HCT116 (cell line): ENCODE data around the gene NUP133. TPM values are rescaled to one million over a fixed set of nuclear protein-coding genes. Genes with fewer than 3 reads are reported as not detected.

Experiments
- ATAC-seq: fragments of 200-7000 bp; cut with Tn5 transposase; 2 replicates; pipeline ENCODE4 v1.9.1; 2020; ENCODE audit warnings: mild to moderate bottlenecking, moderate library complexity
- BruUV-seq: library from RNA; stranded (reverse); fragments of 400-500 nt; replicated peaks from 2 replicates; lab custom pipeline; 2021; lab: Mats Ljungman, UMichigan
- CTCF ChIA-PET: fragments of 300-600 bp; sonication (Branson Sonifier 250); formaldehyde crosslinking; loops from one replicate; lab custom pipeline; 2021; ENCODE audit warnings: antibody characterized with exemption; lab: Charles Lee
- POLR2A ChIA-PET: fragments of 300-600, 350-600 bp; sonication (Branson Sonifier 250); formaldehyde crosslinking; loops from one replicate; lab custom pipeline; 2021; ENCODE audit warnings: antibody characterized with exemption; lab: Charles Lee
- RAD21 ChIA-PET, 2 experiments: fragments of 300-600 bp; sonication (Branson Sonifier 250); formaldehyde crosslinking; loops; one replicate each; lab custom pipeline; 2023; ENCODE audit warnings: low total read pairs in 2 of 2; ENCODE audit not compliant: uncharacterized antibody in 2 of 2, unreplicated experiment in 2 of 2, low non-redundant PET in 1 of 2; lab: Charles Lee
- DNase-seq: peaks from one replicate; pipeline ENCODE4 v3.0.0-alpha.2; 2010; ENCODE audit warnings: low read depth, low spot score
- H2AFZ ChIP-seq: fragments of 200-600 bp; shearing (Covaris generic), sonication (generic); 2 replicates; pipeline ENCODE4 v1.6.1; 2017; ENCODE audit warnings: low read depth, mixed run types, mixed read lengths, antibody characterized with exemption, low read length; ENCODE audit not compliant: poor library complexity, severe bottlenecking
- H3K27ac ChIP-seq: 2 replicates; pipeline ENCODE4 v1.5.1; 2012; ENCODE audit warnings: low read depth, low read length
- H3K27me3 ChIP-seq: fragments of 200-600 bp; sonication (generic); 2 replicates; pipeline ENCODE4 v1.6.1; 2016; ENCODE audit warnings: mixed run types, low read length, mixed read lengths; ENCODE audit not compliant: insufficient read depth
- H3K36me3 ChIP-seq, 2 experiments: fragments of 200-500 bp in 1 of 2; fragments of 200-600 bp in 1 of 2; sonication (Bioruptor generic) in 1 of 2; sonication (generic) in 1 of 2; 2 replicates each; pipeline versions ENCODE4 v1.5.1 to v1.6.1; 2014 to 2016; ENCODE audit warnings: low read length in 2 of 2, inconsistent platforms in 1 of 2, mixed read lengths in 1 of 2, mixed run types in 1 of 2; ENCODE audit not compliant: insufficient read depth in 2 of 2, control insufficient read depth in 1 of 2
- H3K4me1 ChIP-seq, 2 experiments: fragments of 200-600 bp in 1 of 2; sonication (generic) in 1 of 2; 2 replicates each; pipeline versions ENCODE4 v1.5.1 to v1.6.1; 2012 to 2017; ENCODE audit warnings: low read length in 2 of 2, inconsistent platforms in 1 of 2, mild to moderate bottlenecking in 1 of 2, mixed read lengths in 1 of 2, mixed run types in 1 of 2, moderate library complexity in 1 of 2; ENCODE audit not compliant: insufficient read depth in 2 of 2, control insufficient read depth in 1 of 2
- H3K4me2 ChIP-seq: fragments of 200-600 bp; sonication (generic); 2 replicates; pipeline ENCODE4 v1.6.1; 2017; ENCODE audit warnings: mixed run types, low read length, mixed read lengths
- H3K4me3 ChIP-seq, 2 experiments: fragments of 200-600 bp in 1 of 2; sonication (generic) in 1 of 2; replicated peaks in 1 of 2; 2 replicates each; pipeline ENCODE4 v1.5.1; 2011 to 2016; ENCODE audit warnings: low read length in 2 of 2, control low read depth in 1 of 2, low read depth in 1 of 2, mild to moderate bottlenecking in 1 of 2, mixed read lengths in 1 of 2, mixed run types in 1 of 2
- H3K79me2 ChIP-seq: fragments of 200-600 bp; sonication (generic); 2 replicates; pipeline ENCODE4 v1.6.1; 2017; ENCODE audit warnings: mild to moderate bottlenecking, mixed run types, low read length, moderate library complexity, mixed read lengths; ENCODE audit not compliant: insufficient read depth
- H3K9ac ChIP-seq: fragments of 200-600 bp; sonication (generic); 2 replicates; pipeline ENCODE4 v1.6.1; 2016; ENCODE audit warnings: low read length, mixed read lengths
- H3K9me2 ChIP-seq: fragments of 200-600 bp; sonication (generic), shearing (Covaris generic); 2 replicates; pipeline ENCODE4 v1.6.1; 2017; ENCODE audit warnings: mixed run types, mild to moderate bottlenecking, moderate library complexity; ENCODE audit not compliant: insufficient read depth
- H3K9me3 ChIP-seq, 2 experiments: fragments of 200-500 bp in 1 of 2; fragments of 200-600 bp in 1 of 2; sonication (Bioruptor generic) in 1 of 2; sonication (generic) in 1 of 2; 2 replicates each; pipeline ENCODE4 v1.6.1; 2014 to 2017; ENCODE audit warnings: low read length in 2 of 2, mixed read lengths in 2 of 2, inconsistent platforms in 1 of 2, low read depth in 1 of 2, mild to moderate bottlenecking in 1 of 2, mixed run types in 1 of 2, moderate library complexity in 1 of 2; ENCODE audit not compliant: control insufficient read depth in 1 of 2, insufficient read depth in 1 of 2
- H4K20me1 ChIP-seq: fragments of 200-600 bp; sonication (generic), shearing (Covaris generic); 2 replicates; pipeline ENCODE4 v1.6.1; 2017; ENCODE audit warnings: mixed run types, mild to moderate bottlenecking, moderate library complexity; ENCODE audit not compliant: insufficient read depth
- EGR1 ChIP-seq: IDR thresholded peaks from 2 replicates; pipeline ENCODE4 v1.6.1; 2012; ENCODE audit warnings: low read depth
- EZH2phosphoT487 ChIP-seq: fragments of 200-600 bp; IDR thresholded peaks from 2 replicates; pipeline ENCODE4 v1.6.1; 2018; ENCODE audit warnings: antibody characterized with exemption, borderline replicate concordance
- POLR2A ChIP-seq: IDR thresholded peaks from 2 replicates; pipeline ENCODE4 v1.7.0; 2011; ENCODE audit warnings: borderline replicate concordance; ENCODE audit not compliant: insufficient read depth, insufficient read length; ENCODE audit errors: extremely low read depth
- POLR2AphosphoS5 ChIP-seq: IDR thresholded peaks from 2 replicates; pipeline ENCODE4 v1.6.1; 2011; ENCODE audit warnings: mild to moderate bottlenecking, low read depth, low read length, moderate library complexity
- SP1 ChIP-seq: IDR thresholded peaks from 2 replicates; pipeline ENCODE4 v1.6.1; 2012; ENCODE audit warnings: low read depth
- SRF ChIP-seq: IDR thresholded peaks from 2 replicates; pipeline ENCODE4 v1.6.1; 2012; ENCODE audit warnings: low read depth
- ZFX ChIP-seq: fragments of 450-650 bp; IDR thresholded peaks from 2 replicates; pipeline ENCODE4 v1.6.1; 2017
- ZNF274 ChIP-seq: fragments of 200-500 bp; sonication (Bioruptor generic); IDR thresholded peaks from 2 replicates; pipeline ENCODE4 v1.6.1; 2014; ENCODE audit warnings: mild to moderate bottlenecking, low read depth, low read length, inconsistent platforms
- intact Hi-C: fragments of 100-400 bp; cut with micrococcal nuclease; formaldehyde crosslinking; loops from 2 replicates; pipeline ENCODE4 v1.10.0; 2022
- total RNA-seq: library from RNA; stranded (reverse); gene quantifications from one replicate; pipeline ENCODE4 v1.2.1, GENCODE V29; 2021; ENCODE audit not compliant: unreplicated experiment
- TF ChIP-seq, protein P1 (sequence below): IDR thresholded peaks from 2 replicates; pipeline ENCODE4 v1.6.1; 2012; ENCODE audit warnings: low read depth

The NUP133 gene
- total RNA-seq, 1 experiment from 2014 or later = 52.5 TPM

GRCh38 chr1:229434005-229434640, 74.0 kb downstream of the NUP133 start, which contains the start of gene ACTA1 (continued):
- TF ChIP-seq SRF (no peak), ZNF274 (no peak)

- ChIA-PET POLR2A (no interaction called here), CTCF (no interaction called here), RAD21 (no interaction called here)
- H3K4me1 ChIP-seq = no peaks in the 10 kb centered on the region
- ATAC-seq (no peak), DNase-seq (no peak)
- no peaks in the 10 kb centered on the region for H3K9me3 ChIP-seq
- H3K9ac ChIP-seq = no peak overlapping the region
- H3K36me3 ChIP-seq = no peaks in the 10 kb centered on the region
- no peaks in the 10 kb centered on the region for H3K27me3 ChIP-seq
- H3K4me3 ChIP-seq = no peak overlapping the region
- no peak overlapping the region for H3K4me2 ChIP-seq
- intact Hi-C loops = no loop called here
- no peak overlapping the region for H3K27ac ChIP-seq
- no peak overlapping the region for H2AFZ ChIP-seq
- BruUV-seq = no TSS peak
- no peaks in the 10 kb centered on the region for H3K79me2 ChIP-seq
- H3K9me2 ChIP-seq = no peaks in the 10 kb centered on the region
- TF ChIP-seq POLR2A = no peak
- TF ChIP-seq SP1 = no peak
- TF ChIP-seq EGR1 = no peak
- no peak for TF ChIP-seq ZFX
- TF ChIP-seq SRF = no peak
- no peak for TF ChIP-seq EZH2phosphoT487
- TF ChIP-seq, protein P1, sequence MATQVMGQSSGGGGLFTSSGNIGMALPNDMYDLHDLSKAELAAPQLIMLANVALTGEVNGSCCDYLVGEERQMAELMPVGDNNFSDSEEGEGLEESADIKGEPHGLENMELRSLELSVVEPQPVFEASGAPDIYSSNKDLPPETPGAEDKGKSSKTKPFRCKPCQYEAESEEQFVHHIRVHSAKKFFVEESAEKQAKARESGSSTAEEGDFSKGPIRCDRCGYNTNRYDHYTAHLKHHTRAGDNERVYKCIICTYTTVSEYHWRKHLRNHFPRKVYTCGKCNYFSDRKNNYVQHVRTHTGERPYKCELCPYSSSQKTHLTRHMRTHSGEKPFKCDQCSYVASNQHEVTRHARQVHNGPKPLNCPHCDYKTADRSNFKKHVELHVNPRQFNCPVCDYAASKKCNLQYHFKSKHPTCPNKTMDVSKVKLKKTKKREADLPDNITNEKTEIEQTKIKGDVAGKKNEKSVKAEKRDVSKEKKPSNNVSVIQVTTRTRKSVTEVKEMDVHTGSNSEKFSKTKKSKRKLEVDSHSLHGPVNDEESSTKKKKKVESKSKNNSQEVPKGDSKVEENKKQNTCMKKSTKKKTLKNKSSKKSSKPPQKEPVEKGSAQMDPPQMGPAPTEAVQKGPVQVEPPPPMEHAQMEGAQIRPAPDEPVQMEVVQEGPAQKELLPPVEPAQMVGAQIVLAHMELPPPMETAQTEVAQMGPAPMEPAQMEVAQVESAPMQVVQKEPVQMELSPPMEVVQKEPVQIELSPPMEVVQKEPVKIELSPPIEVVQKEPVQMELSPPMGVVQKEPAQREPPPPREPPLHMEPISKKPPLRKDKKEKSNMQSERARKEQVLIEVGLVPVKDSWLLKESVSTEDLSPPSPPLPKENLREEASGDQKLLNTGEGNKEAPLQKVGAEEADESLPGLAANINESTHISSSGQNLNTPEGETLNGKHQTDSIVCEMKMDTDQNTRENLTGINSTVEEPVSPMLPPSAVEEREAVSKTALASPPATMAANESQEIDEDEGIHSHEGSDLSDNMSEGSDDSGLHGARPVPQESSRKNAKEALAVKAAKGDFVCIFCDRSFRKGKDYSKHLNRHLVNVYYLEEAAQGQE = no peak
- no peak for TF ChIP-seq POLR2AphosphoS5
- no peaks in the 10 kb centered on the region for H4K20me1 ChIP-seq
These were observed 74.7 kb downstream of the NUP133 start for GRCh38 chr1:229433364-229434004.
